Head of caudate nucleus (tissue), 42 donors: Measurements from ENCODE around the gene PRICKLE4.

Experiments used
- DNase-seq, 42 donors: peaks; one replicate each; pipeline versions ENCODE4 v3.0.0 to v3.0.0-alpha.2; 2020 to 2021; ENCODE audit warnings: mixed read lengths in 7 of 42
- intact Hi-C: fragments of 100-400 bp; cut with DNase I; formaldehyde crosslinking; loops from one replicate; pipeline ENCODE4 v1.15.0; 2022

The PRICKLE4 gene

GRCh38 chr6:41818271-41819054 is 37.9 kb downstream of the PRICKLE4 start:
- intact Hi-C loops = no loop called here

GRCh38 chr6:41821266-41821665 is 40.7 kb downstream of the PRICKLE4 start:
- intact Hi-C loops = no loop called here
- no peak for DNase-seq

More at GRCh38 chr6:41818271-41819054, 37.9 kb downstream of the PRICKLE4 start:
- DNase-seq = no peak

- intact Hi-C loops = no loop called here
- DNase-seq = no peak
Observed at GRCh38 chr6:41822021-41822420, 41.4 kb downstream of the PRICKLE4 start.

GRCh38 chr6:41823178-41823577 is 42.6 kb downstream of the PRICKLE4 start:
- DNase-seq = no peak
- intact Hi-C loops = no loop called here

- DNase-seq = no peak
- intact Hi-C loops = no loop called here
Observed at GRCh38 chr6:41824571-41825569, 44.3 kb downstream of the PRICKLE4 start.

GRCh38 chr6:41826343-41827022 is 45.9 kb downstream of the PRICKLE4 start:
- intact Hi-C loops = no loop called here

GRCh38 chr6:41832263-41832662 is 51.7 kb downstream of the PRICKLE4 start:
- intact Hi-C loops = no loop called here
- no peak for DNase-seq

More at GRCh38 chr6:41826343-41827022, 45.9 kb downstream of the PRICKLE4 start:
- DNase-seq = no peak

- intact Hi-C loops = no loop called here
- no peak for DNase-seq
Observed at GRCh38 chr6:41836022-41836659, 55.6 kb downstream of the PRICKLE4 start.

GRCh38 chr6:41836660-41837052 is 56.1 kb downstream of the PRICKLE4 start:
- intact Hi-C loops = no loop called here

More at GRCh38 chr6:41836660-41837052, 56.1 kb downstream of the PRICKLE4 start:
- no peak for DNase-seq
